Stimulated activated CD8-positive, alpha-beta memory T cell treated with anti-CD3 and anti-CD28 coated beads, Interleukin-7, amount 100 ng/mL, for 4 hours (primary cell): ENCODE results near the gene SFI1.
A peak's percentile ranks its signal among the peaks of the same experiment; 100 is the strongest.

Experiments
- DNase-seq, 2 donors: peaks; one replicate each; pipeline ENCODE4 v3.0.0-alpha.2; 2020; ENCODE audit warnings: low read depth in 2 of 2

The SFI1 gene

GRCh38 chr22:31635638-31636306 is 139.4 kb downstream of the SFI1 start:
- no peak for DNase-seq

- DNase-seq: no peak
These were observed 141.1 kb downstream of the SFI1 start for GRCh38 chr22:31637447-31637890.

- no peak for DNase-seq
These were observed 141.7 kb downstream of the SFI1 start for GRCh38 chr22:31637891-31638618.

GRCh38 chr22:31639436-31640039 is 143.2 kb downstream of the SFI1 start:
- DNase-seq: no peak

- DNase-seq: peak in 1 of 2 donors; percentile 36
These were observed 150.1 kb downstream of the SFI1 start for GRCh38 chr22:31646186-31647019.

GRCh38 chr22:31647066-31647465 is 150.7 kb downstream of the SFI1 start:
- no peak for DNase-seq

- DNase-seq: no peak
These were observed 151.4 kb downstream of the SFI1 start for GRCh38 chr22:31647523-31648320.

GRCh38 chr22:31650391-31650790 is 154.1 kb downstream of the SFI1 start:
- no peak for DNase-seq

- no peak for DNase-seq
These were observed 155.3 kb downstream of the SFI1 start for GRCh38 chr22:31651664-31652063.

- no peak for DNase-seq
These were observed 155.8 kb downstream of the SFI1 start for GRCh38 chr22:31652088-31652487.

- no peak for DNase-seq
These were observed 156.8 kb downstream of the SFI1 start for GRCh38 chr22:31652911-31653684.

GRCh38 chr22:31653944-31654343 is 157.6 kb downstream of the SFI1 start:
- no peak for DNase-seq

GRCh38 chr22:31654408-31654807 is 158.1 kb downstream of the SFI1 start:
- no peak for DNase-seq

GRCh38 chr22:31659246-31659645 is 162.9 kb downstream of the SFI1 start:
- DNase-seq: no peak

- DNase-seq: peak in 1 of 2 donors; percentile 18
These were observed 164.6 kb downstream of the SFI1 start for GRCh38 chr22:31660860-31661341.

GRCh38 chr22:31661851-31662667 is 165.7 kb downstream of the SFI1 start, which contains the start of gene PISD:
TSS of gene PISD (minus strand) at chr22:31662215. CDS start at chr22:31662208, 7 bp downstream.
- DNase-seq: peak; percentile 94 to 95

- DNase-seq: no peak
These were observed 166.3 kb downstream of the SFI1 start for GRCh38 chr22:31662668-31663037.
